Activated CD8-positive, alpha-beta memory T cell treated with anti-CD3 and anti-CD28 coated beads, Interleukin-2, amount 50 U/mL, for 24 hours (primary cell): ENCODE measurements around the gene TOP2B.

Experiments used
- DNase-seq: peaks from one replicate; pipeline ENCODE4 v3.0.0-alpha.2; 2020; ENCODE audit errors: extremely low read depth

The TOP2B gene

GRCh38 chr3:25673738-25674298 lies 9.1 kb upstream of the TOP2B start:
- no peak for DNase-seq

DNA sequence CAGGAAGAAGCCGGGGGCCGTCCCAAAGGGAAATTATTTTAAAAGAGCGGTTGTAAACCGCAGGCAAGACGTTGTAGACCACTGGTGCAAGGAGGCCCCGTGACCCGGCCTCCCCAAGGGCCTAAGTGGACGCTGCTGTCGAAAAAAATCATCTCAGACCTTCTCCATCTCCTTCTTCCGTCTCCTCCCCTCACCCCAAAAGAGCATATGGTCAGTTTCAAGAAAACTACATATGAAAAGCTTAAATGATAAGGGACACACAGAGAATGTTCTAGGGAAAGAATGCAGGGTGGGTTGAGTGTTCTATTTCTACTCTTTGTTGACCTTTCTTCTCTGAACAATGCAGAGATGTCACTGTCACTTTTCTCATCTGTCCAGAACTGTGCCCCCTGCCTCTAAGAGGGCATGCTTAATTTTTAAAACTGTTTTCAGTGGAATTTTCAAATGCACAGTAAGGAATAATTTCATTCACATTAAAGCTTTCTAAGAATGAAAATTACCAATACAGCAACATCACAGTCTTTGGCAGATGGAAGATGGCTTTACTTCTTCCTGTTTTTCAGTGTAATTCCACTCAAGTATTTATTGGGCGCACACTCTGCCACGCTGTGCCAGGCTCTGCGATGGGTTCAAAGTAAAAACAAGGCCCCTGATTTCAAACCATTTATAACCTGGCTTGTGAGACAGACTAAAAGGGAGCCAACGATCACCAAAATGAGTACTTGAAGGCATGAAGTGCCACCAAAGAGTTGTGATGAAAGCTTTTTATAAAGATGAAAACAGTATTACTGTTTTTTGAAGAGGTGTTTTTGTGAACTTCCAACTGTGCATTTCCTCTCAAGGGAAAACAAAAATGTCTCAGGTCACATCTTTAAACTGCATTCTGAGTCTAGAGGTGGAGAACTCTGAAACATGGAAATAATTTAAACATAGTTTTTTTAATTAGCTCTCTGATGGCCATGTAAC lies 891 bp upstream of the TOP2B start:
- no peak for DNase-seq

- DNase-seq, result no peak
Observed at GRCh38 chr3:25663869-25664811, 567 bp downstream of the TOP2B start.

DNA sequence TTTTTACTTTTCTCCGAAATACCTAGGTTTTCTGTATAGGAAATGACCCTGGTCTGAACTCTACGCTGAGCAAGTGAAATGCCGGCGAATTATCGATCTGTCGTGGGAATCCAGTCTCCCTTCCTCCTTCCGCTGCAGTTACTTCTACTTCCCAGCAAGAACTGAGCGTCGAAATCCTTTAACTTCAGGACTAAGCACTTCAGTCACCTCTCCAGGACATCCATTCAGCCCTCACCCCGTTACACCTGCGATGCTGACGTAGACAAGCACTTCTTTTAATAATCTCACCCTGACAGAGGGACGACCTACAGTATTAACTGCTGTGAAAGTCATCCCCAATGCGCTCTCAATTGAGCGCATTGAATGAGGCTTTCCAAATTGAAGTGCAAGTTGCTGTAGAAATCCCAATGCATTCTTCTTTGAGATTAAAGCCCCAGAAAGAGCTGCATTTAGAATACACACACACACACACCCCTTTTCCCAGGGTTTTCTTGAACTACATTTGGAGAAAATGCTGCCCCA lies 1.3 kb downstream of the TOP2B start:
- DNase-seq, result no peak

DNA sequence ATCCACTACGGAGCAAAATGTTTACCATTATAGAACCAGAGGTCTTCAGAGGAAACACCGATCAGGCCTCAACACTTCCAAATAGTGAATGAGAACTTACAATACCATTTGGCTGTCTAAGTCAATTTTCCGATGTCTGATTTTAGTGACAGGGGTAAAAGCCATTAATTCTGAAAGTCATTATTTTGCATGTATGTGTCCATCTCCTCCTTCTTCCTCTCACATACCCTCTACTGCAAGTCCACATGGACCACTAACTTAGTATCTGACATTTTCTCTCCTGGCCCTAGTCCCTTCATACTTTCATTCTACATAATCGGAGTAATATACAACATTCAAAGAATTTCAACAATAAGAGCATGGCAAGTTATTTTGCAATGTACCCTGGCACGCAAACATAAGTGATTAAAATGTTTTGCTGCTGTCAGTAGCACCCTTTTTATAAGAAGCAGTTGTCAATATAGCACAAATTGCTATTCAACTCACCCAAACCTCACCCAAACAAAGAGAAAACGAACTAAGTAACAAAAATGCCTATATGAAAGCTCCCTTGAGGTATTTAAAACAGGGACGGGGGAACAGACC lies 1.9 kb downstream of the TOP2B start:
- DNase-seq, result no peak

- no peak for DNase-seq
Observed at GRCh38 chr3:25661694-25662437, 2.8 kb downstream of the TOP2B start.

DNA sequence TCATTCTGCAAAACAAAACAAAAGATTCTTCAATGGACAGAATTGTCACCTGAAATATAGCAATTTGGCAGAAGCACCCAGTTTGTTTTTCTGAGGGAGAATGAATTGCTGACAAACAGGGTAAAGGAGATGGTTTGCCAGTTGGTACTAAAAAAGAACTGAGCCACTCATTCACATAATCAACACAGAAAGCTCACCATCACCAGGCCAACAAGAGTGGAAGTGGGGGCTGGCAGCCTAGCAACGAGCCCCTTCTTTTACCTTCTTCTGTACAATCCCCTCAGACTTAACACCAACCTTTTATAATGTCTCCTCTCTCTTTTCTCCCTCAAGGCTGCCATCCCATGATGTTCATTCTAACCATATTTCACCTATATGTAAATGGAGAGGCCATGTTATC lies 5.9 kb downstream of the TOP2B start:
- DNase-seq, result no peak

- DNase-seq, result no peak
Observed at GRCh38 chr3:25657293-25657692, 7.4 kb downstream of the TOP2B start.

DNA sequence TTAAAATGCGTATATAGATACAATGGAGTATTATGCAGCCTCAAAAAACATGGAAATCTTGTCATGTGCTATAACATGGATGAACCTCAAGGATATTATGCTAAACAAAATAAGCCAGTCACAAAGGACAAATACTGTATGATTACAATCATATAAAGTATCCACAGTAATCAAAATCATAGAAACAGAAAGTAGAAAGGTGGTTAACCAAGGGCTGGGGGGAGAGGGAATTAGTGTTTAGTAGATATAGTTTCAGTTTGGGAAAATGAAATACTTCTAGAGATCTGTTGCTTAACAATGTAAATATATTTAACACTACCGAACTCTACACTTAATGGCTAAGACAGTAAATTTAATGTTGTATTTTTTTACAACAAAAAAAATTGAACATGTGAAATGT lies 9.0 kb downstream of the TOP2B start:
- DNase-seq, result no peak

DNA sequence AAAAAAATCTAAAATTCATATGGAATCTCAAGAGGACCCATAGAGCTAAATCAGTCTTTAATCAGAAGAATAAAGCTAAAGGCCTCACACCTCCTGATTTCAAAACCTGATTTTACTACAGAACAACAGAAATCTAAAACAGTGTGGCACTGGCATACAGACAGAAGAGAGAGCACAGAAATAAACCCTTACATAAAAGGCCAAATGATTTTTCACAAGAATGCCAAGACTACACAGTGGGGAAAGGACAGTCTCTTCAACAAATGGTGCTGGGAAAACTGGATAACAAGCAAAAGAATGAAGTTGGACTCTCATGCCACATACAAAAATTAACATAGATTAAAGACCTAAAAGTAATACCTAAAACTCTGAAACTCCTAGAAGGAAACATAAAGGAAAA lies 10.1 kb downstream of the TOP2B start:
- DNase-seq, result no peak

GRCh38 chr3:25653322-25653721 lies 11.4 kb downstream of the TOP2B start:
- DNase-seq, result no peak

DNA sequence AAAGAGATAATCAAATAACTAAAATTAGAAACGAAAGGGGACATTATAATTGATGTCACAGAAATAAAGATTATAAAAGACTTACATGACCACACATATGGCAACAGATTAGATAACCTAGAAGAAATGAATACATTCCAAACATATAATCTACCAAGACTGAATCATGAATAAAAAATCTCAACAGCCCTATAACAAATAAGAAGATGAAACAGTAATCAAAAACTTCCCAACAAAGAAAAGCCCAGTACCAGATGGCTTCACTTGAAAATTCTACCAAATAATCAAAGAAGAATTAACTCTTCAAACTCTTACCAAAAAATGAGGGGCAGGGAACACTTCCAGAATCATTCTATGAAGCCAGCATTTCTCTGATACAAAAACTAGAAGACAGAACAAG lies 11.8 kb downstream of the TOP2B start:
- DNase-seq, result no peak

GRCh38 chr3:25648925-25649830 lies 15.5 kb downstream of the TOP2B start:
- no peak for DNase-seq

DNA sequence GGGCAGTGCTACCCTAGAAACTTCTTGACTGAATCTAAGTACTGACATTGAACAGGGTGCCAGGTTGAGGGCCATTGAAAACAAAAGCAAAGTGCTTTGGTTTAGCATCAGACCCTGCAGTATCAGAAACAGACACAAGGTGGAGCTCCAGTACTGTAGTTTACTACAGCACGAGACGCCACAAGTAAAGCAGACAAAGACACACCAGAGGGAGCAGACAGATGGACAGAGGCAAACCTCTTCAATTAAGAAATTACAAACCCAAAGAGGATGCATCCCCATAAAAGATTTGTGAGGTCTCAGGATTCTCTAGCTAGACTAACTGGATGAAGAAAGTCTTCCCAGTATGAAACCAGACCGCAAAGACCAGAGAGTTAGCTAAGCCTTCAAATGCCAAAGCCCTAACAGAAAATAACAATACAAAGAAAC lies 16.6 kb downstream of the TOP2B start:
- DNase-seq, result peak; percentile 61

GRCh38 chr3:25635038-25635437 lies 29.7 kb downstream of the TOP2B start:
- no peak for DNase-seq

GRCh38 chr3:25633919-25634318 lies 30.8 kb downstream of the TOP2B start:
- DNase-seq, result no peak

GRCh38 chr3:25631989-25632388 lies 32.7 kb downstream of the TOP2B start:
- DNase-seq, result no peak

GRCh38 chr3:25621087-25621486 lies 43.6 kb downstream of the TOP2B start:
- no peak for DNase-seq

- no peak for DNase-seq
Observed at GRCh38 chr3:25620493-25620892, 44.2 kb downstream of the TOP2B start.

- DNase-seq, result no peak
Observed at GRCh38 chr3:25619382-25619781, 45.3 kb downstream of the TOP2B start.
